Iris pigment epithelial cell (primary cell): ENCODE data around the gene MAN1C1.
"Not testable (repeated sequence)": the region's sequence is repeated elsewhere in the genome, so short reads cannot be mapped to it uniquely, and the experiment has no call there.

ENCODE experiments used
- DNase-seq: peaks from one replicate; pipeline ENCODE4 v3.0.0-alpha.2; 2011; ENCODE audit warnings: low read depth

The MAN1C1 gene

DNA sequence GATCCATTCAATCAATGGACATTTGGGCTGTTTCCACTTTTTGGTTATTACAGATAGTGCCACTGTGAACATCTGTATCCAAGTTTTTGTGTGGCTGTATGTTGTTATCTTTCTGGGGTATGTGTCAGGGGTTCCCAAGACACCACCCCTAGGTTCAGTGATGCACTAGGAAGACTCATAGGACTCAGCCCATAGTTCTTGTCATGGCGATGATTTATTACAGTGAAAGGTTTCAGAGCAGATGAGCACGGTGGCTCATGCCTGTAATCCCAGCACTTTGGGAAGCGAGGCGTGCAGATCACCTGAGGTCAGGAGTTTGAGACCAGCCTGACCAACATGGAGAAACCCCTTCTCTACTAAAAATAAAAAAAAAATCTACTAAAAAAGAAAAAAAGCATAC lies 64.1 kb downstream of the MAN1C1 start:
- DNase-seq, result no peak

- no peak for DNase-seq
Observed at GRCh38 chr1:25682059-25682601, 65.5 kb downstream of the MAN1C1 start.

DNA sequence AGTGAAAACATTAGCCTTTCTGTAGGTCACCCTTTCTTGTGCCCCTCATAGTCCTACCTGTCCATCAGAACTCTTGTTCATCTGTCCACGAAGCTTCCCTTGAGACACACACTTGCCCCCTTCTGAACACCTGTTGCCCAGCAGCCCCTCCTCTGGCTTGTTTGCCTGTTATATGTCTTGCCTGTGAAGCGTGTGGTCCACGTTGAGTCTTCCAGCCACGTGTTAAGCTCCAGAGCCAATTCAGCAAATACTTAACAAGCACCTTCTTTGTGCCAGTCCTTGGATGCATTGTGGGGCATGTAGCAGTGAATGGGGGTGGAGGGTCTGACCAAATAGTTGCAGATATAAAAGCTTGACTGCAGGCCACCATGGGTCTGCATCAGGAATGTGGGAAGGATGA lies 66.6 kb downstream of the MAN1C1 start:
- DNase-seq, result no peak

- DNase-seq, result peak; percentile 60
Observed at GRCh38 chr1:25683731-25684130, 67.1 kb downstream of the MAN1C1 start.

- no peak for DNase-seq
Observed at GRCh38 chr1:25684216-25684965, 67.8 kb downstream of the MAN1C1 start.

DNA sequence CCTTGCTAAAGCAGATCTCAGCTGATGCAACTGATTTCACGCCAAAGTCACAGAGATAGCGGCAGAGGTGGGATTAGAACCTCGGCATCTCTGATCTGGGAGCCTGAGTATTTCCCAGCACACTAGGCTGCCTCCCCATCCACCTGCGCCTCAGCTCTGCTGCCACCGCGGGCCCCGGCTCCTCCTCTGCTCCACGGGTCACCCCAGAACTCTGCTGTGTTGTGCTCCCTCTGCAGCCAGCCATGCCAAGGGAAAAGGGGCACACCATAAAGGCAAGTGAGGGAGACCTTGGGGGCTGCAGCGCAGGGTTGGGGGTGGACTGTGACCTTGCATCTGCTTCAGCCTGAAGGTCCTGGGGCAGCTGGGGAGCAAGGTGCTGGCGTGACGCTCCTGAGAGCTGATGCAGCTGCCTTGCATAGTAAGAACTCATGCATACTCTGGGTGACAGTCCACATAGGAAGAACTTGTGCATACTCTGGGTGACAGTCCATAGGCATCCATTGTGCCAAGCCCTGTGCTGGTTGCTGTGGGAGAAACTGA lies 68.7 kb downstream of the MAN1C1 start:
- DNase-seq, result no peak

GRCh38 chr1:25685938-25686665 lies 69.5 kb downstream of the MAN1C1 start:
- no peak for DNase-seq

- no peak for DNase-seq
Observed at GRCh38 chr1:25687221-25688017, 70.8 kb downstream of the MAN1C1 start.

DNA sequence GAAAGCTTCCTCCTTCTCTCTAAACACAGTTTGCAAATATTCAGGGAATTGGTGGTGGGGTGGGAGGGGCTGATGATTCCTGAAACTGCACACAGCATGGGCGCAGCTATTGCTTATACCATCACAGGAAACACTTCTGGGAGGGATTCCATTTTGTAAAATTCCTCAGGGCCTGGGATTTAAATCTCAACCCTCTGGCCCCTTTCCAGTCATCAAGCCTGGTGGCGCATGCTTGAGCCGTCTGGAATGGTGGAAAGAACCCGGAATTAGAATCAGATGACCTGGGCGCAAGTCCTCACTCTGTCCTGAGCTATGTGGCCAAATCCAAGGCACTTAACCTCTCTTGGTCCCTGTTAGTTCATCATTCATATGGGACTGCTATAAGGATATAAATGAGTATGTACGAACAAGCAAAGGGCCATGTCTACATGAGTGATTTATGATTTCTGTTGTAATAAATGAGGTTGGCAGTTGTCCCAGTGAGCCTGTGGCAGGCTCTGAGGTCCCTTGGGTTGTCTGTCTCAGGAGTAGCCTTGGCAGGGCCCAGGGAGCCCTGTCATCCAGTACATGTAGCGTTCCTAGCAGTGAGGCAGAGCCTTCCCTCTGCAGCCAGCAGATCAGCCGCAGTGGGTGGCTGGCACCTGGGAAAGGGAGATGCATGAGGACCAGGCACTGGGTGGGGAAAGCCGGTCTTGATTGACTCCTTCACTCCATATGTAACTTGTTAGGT lies 72.0 kb downstream of the MAN1C1 start:
- DNase-seq, result no peak

DNA sequence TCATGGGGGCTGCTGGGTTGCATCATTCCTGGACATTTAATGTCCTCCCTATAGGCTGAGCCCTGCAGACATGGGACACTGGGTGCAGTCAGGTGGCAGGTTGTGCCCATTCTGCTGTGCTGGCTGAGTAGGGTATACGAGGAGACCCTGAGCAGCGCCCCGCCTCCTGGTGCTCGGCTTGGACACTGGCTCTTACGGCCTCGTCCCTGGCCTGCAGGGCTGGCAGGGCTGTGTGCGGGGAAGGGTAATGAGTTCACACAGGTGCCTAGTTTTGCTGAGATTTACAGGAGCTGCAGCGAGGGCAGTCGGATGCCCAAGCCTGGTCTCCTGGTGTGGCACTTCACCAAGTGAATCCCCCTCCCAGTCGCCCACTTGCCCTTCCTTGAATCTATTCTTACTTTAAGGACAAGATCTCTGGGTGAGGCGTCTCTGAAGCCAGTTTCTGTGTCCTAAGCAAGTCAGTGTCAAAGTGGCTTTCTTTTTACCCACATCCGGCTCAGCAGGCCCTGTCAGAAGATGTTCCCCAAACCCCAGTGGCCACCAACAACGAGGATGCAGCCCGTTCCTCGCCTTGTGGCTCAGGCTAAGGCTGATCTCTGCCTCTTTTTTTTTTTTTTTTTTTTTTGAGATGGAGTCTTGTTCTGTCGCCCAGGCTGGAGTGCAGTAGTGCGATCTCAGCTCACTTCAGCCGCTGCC lies 73.2 kb downstream of the MAN1C1 start:
- DNase-seq, result no peak

DNA sequence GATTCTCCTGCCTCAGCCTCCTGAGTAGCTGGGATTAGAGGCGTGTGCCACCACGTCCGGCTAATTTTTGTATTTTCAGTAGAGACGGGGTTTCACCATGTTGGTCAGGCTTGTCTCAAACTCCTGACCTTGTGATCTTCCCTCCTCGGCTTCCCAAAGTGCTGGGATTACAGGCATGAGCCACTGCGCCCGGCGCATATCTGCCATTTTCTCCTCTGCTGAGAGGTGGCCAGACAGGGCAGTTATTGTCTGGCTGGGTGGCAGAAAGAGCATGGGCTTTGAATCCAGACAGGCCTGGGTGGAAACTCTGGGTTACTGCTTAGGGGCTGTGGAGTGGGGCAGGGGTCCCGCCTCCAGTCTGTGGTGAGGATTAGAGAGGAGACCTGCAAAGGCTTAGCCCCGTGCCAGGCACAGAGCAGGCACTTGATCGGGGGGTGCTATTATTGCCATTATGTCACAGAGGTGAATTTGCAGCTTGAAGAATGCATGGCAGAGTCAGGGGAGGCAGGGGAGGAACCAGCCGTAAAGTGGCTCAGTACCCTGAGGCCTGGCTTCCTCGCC lies 73.9 kb downstream of the MAN1C1 start:
- DNase-seq, result no peak

- DNase-seq, result no peak
Observed at GRCh38 chr1:25691211-25691610, 74.6 kb downstream of the MAN1C1 start.

GRCh38 chr1:25692560-25692959 lies 76.0 kb downstream of the MAN1C1 start:
- DNase-seq, result no peak

GRCh38 chr1:25694167-25695007 lies 77.8 kb downstream of the MAN1C1 start:
- peak; percentile 42 for DNase-seq

DNA sequence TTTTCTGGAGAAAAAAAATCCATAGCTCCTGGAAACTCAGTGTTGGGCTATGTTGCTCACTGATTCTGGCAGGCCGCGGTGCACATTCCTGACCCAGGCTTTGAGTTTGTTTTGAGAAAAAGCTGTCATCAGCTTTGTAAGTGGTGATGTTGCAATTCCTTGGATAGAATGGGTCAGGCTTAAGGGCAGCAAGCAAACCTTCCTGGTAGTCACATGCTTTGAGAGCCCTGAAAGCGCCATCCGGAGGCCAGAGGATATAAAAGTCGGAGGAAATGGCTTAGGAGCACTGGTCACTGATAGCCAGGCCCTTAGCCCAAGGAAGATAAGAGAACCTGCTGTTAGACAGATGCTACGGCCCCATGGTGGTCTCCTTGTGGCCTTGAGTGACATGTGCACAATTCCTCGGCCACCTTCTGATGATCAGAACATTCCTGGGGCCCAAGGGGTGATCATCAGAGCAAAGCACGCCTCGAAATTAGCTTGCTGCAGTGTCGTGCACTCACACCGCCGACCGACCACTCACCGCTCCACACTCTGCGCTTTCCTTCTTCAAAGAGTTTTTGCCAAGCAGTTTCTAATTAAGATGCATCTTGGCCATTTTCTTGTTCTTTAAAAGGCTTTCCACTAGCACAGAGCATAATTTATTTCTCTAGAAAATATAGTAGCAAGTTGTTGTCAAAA lies 78.6 kb downstream of the MAN1C1 start:
- peak; percentile 100 for DNase-seq

DNA sequence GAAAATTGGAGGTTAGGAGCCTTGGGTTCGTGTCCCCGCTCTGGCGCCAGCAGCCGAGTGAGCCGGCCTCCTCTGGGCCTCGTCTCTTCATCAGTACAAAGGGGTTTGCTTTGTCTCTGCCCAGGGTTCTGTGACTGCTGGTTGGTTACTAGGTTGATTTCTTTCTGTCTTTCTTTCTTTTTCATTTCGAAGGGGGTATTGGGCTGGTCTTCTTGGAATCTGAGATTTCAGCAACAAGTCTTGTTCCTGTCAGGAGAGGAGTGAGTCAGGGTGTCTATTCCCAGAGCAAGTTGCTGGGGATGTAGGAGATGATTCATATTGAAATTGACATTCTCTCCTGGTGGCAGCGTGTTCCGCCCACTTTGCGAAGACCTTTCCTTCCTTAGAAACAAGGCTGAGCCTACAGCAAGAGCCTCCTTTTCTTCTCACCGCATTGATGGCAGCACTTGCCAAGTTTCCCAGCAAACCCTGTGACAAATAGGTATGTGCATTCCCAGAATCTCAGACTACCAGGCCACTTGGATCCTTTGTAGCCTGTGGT lies 79.2 kb downstream of the MAN1C1 start:
- peak; percentile 96 for DNase-seq

- not testable (repeated sequence) for DNase-seq
Observed at GRCh38 chr1:25696643-25697042, 80.1 kb downstream of the MAN1C1 start.

DNA sequence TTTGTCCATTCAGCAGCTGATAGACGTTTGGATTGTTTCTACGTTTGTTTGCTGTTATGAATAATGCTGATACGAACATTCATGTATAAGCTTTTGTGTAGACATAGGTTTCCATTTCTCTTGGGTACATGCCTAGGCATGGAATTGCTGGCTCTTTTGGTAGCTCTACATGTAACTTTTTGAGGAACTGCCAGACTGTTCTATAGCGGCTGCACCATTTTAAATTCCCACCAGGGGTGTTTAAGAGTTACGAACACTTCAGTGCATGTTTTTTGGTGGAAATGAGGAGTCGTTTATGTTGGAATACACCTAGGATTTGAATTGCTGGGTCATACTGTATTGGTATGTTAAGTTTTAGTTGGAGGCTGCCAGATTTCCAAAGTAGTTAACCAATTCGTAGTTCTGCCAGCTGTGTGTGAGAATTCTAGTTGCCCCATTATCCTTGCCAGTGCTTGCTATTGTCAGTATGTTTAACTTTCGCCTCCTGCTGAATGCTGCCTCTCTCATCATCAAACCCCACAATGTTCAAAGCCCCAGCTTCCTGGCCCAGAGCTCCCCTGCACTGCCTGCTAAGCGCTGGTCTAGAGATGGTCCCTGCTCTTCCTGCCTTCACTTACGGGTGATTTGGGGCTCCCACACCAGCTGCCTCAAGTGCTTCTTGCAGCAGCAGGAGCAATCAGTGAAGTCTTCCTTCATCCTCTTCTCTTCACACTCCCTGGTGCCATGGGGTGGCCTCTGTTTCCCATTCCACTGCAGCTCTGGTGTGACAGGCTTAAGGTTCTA lies 81.0 kb downstream of the MAN1C1 start:
- DNase-seq, result no peak
